T-helper 22 cell (primary cell): ENCODE measurements around the gene DCTN1.

ENCODE experiments used
- DNase-seq: peaks from one replicate; pipeline ENCODE4 v3.0.0-alpha.2; 2020; ENCODE audit warnings: low read depth

The DCTN1 gene

DNA sequence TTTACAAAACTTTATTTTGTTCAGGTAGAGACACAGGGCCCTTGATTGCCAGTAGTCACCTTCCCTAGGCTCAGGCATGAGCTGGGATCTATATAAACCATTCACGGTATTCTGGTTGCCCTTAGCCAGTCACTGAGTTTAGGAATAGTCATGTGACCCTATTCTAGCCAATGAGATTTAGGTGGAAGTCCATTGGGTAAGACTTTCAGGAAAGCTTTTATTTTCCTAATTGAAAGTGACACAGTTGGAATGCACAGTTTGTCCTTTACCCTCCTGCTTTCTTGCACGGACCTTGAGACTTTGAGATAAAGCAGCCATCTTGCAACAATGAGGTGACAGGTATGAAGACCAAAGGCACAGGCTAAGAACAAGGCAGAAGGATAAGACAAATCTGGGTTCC is 58.4 kb downstream of the DCTN1 start:
- DNase-seq: no peak

- no peak for DNase-seq
These were observed 62.4 kb downstream of the DCTN1 start for GRCh38 chr2:74317701-74318100.

DNA sequence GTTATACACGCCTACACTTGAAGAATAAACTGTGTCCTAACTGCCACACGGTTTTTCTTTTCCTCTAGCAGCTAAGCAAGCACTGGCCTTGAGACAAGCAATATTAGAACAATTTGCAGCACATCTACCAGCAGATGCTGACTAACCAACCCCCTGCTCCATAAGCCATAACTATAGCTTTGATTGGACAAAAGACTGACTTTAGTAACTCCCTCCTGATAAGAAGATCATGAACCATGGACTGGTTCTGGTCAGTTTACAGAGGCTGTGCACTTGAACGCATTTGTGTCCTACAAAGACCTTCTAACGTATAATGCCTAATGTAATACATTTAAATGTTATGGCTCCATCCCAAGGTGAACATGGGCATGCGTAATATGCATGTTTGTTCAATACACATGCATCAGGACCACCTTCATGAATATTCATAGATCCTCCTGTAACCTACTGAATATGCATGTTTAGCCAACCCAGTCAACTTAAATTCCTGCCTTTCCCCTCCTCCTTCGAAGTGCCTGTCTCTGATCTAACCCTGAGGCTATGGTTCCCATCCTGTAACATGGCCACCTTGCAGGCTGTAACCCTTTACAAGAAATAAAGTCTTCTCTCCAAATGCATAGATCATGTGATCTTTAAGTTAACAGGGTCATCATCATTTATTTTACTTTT is 63.4 kb downstream of the DCTN1 start:
- DNase-seq: no peak

DNA sequence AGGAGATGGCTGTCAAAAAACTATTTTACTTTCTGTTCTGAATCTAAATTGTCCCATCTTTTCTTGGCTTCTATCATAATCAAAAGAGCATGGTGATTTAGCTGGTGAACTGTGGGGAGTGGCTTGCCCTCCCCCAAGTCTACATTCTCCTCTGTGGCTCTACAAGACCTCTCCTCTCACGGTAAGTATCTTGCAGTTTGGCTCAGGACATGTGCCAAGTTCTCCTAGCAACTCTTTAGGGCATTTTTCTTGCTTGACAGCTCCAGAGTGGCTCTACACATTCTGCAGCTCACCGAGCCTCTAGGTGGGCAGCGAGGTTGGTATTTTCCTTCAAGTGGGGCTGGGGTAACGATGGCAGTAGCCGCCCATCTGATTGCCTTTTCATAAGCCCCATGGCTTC is 66.0 kb downstream of the DCTN1 start:
- no peak for DNase-seq

DNA sequence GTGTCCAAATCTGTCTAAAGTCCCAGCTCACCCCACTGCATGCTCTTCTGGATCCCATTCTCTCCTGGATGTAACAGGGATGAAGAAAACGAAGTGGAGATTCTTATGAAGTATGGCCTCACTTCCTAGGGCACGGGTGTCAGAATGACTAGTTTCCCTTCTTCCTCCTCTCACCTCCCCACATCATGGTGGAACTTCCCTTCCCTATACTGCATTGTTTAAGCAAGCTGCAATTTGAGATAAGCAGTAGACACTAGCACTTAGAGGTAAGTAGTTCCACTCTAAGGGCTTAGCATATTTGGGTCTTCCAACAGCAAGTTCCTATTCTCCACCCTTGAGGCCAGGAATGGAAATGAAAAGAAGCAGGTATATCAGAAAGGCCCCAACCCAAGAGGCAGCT is 66.6 kb downstream of the DCTN1 start:
- no peak for DNase-seq

DNA sequence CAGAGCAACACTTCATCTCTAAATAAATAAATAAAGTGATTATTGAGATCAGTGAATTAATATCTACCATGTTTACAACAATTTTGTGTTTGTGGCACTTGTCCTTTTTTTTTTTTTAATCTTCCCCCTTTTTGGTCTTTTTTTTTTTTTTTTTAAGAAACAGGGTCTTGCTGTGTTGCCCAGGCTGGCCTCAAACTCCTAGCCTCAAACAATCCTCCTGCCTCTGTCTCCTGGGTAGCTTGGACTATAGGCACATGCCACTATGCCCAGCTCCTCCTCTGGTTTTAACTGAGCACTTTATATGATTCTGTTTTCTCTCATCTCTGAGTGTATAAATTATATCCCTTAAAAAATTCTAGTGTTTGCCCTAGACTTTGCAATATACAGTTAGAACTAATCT is 67.2 kb downstream of the DCTN1 start:
- DNase-seq: no peak
